ENCODE results near the gene DPAGT1.

DPAGT1 gene

DNA sequence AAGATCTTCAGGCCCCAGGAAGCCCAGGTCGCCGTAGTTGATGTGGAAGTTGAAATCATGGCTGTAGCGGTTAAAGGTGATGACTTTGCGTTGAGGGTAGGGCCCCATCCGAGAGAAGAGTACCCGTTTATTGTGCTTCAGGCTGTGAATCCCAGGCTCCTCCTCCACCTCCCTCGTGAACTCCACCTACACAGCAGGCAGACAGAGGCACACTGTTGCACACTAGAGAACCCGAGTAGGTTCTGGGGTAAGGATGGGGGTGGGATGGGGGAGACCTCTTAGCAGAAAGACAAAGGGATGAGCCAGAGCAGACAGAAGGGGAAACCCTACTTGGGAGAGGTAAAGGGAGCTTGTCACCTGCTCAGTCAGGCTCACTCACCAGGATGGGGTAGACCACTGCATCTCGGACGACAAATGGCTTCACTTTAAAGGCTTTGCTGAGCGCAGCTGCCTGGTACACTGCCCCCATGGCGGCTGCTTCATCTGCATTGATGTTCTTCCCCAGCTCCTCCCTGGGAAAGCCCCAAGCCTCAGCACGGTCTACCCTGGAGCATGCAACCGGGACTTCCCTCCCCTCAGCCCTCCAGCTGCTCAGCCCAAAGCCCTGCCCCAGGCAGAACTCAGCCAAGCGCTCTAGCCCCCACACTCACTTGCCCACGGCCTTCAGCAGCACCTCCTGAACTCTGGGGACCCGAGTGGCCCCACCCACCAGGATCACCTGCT is 50.1 kb downstream of the DPAGT1 start:
- no peak overlapping the region for H3K27ac ChIP-seq (ENCODE audit: extremely low read depth, low read depth, low read length)
- H3K9me3 ChIP-seq (ENCODE audit: control insufficient read depth, insufficient read depth, low read depth, low read length), result no peaks in the 10 kb centered on the region
- ChIA-PET POLR2A (interaction anchor here (0.6 to 1.3 kb wide), 2 partner anchors 33 to 35 kb away, joined by 4 read pairs; partner anchors contain the start of gene HMBS), CTCF (interaction anchor here (0.5 to 0.6 kb wide), 2 partner anchors 24 to 56 kb away, joined by 3 to 4 read pairs; no protein-coding TSS in a partner anchor)
- H3K36me3 ChIP-seq (ENCODE audit: control insufficient read depth in 2 of 2, insufficient read depth in 1 of 2, low read length in 2 of 2), result peaks cover 4 to 92% of the 10 kb centered on the region in 2 experiments; a peak in 2 of 3 replicates
- H3K4me3 ChIP-seq (ENCODE audit: low read depth, low read length), result no peak overlapping the region
- no peak for TF ChIP-seq KLF7 (tag by site-specific recombination; IDR thresholded peaks at IDR 0.05; ENCODE audit: borderline replicate concordance)
- 0 out of 2 replicates have a peak, but pooled peaks have one; percentile 15 for TF ChIP-seq ZFHX2 (tag by site-specific recombination; conservative IDR thresholded peaks at IDR 0.05)
- H3K4me1 ChIP-seq (ENCODE audit: control insufficient read depth, insufficient read depth, low read length), result no peaks in the 10 kb centered on the region

GRCh38 chr11:119049081-119049480 is 52.6 kb downstream of the DPAGT1 start:
- ChIA-PET POLR2A (interaction anchor here (0.6 kb wide), 1 partner anchor 28 kb away, joined by 8 read pairs; no protein-coding TSS in a partner anchor), CTCF (no interaction called here)
- peaks cover 4 to 97% of the 10 kb centered on the region in 2 experiments; a peak in 2 of 3 replicates for H3K36me3 ChIP-seq (ENCODE audit: control insufficient read depth in 2 of 2, insufficient read depth in 1 of 2, low read length in 2 of 2)
- no peak overlapping the region for H3K4me3 ChIP-seq (ENCODE audit: low read depth, low read length)
- H3K27ac ChIP-seq (ENCODE audit: extremely low read depth, low read depth, low read length), result no peak overlapping the region
- TF ChIP-seq ZNF423 (tag by site-specific recombination; IDR thresholded peaks at IDR 0.05), result no peak
- no peak for TF ChIP-seq ZNF629 (tag by site-specific recombination; IDR thresholded peaks at IDR 0.05)
- TF ChIP-seq ZBTB1 (tag by site-specific recombination; IDR thresholded peaks at IDR 0.05), result no peak
- no peak for TF ChIP-seq ZNF324 (tag by site-specific recombination; IDR thresholded peaks at IDR 0.05)
- TF ChIP-seq IKZF3 (tag by site-specific recombination; IDR thresholded peaks at IDR 0.05), result no peak
- TF ChIP-seq ZNF558 (tag by site-specific recombination; IDR thresholded peaks at IDR 0.05), result no peak
- TF ChIP-seq ZNF416 (tag by site-specific recombination; IDR thresholded peaks at IDR 0.05), result no peak
- TF ChIP-seq, protein P1, sequence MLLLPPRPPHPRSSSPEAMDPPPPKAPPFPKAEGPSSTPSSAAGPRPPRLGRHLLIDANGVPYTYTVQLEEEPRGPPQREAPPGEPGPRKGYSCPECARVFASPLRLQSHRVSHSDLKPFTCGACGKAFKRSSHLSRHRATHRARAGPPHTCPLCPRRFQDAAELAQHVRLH (tag by site-specific recombination; IDR thresholded peaks at IDR 0.05), result no peak
- no peak for TF ChIP-seq ZNF510 (tag by site-specific recombination; IDR thresholded peaks at IDR 0.05; ENCODE audit: insufficient replicate concordance)
- no peaks in the 10 kb centered on the region for H3K4me1 ChIP-seq (ENCODE audit: control insufficient read depth, insufficient read depth, low read length)
- H3K9me3 ChIP-seq (ENCODE audit: control insufficient read depth, insufficient read depth, low read depth, low read length), result no peaks in the 10 kb centered on the region

DNA sequence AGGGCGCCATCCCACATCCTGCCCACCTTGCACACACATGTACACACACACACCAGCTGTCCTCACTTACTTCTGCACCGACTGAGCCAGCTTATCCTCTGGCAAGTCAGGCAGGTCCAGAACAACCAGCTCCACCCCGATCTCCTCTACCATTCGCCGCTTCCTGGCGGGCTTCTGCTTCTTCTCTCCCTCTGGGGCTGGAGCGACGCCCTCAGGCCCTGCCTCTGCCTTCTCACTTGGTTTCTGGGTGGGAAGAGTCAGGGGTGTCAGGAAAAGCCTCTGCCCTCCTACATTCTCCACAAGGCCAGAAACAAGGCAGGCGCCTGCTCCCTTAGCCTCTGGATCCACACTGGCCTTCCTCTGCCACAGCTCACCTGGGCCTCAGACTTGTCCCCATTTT is 53.0 kb downstream of the DPAGT1 start:
- Histone ChIP-seq H3K4me3 (ENCODE audit: low read depth, low read length) (no peak overlapping the region), H3K27ac (ENCODE audit: extremely low read depth, low read depth, low read length) (no peak overlapping the region), H3K9me3 (ENCODE audit: control insufficient read depth, insufficient read depth, low read depth, low read length) (no peaks in the 10 kb centered on the region), H3K36me3 (ENCODE audit: control insufficient read depth in 2 of 2, insufficient read depth in 1 of 2, low read length in 2 of 2) (peaks cover under 1 to 93% of the 10 kb centered on the region in 2 experiments; a peak in 2 of 3 replicates), H3K4me1 (ENCODE audit: control insufficient read depth, insufficient read depth, low read length) (no peaks in the 10 kb centered on the region)
- POLR2A ChIA-PET, result interaction anchor here (1.0 kb wide), 1 partner anchor 22 kb away, joined by 3 read pairs; no protein-coding TSS in a partner anchor
- TF ChIP-seq BCL6B (tag by site-specific recombination; IDR thresholded peaks at IDR 0.05), result no peak
- no peak for TF ChIP-seq PRDM4 (tag by site-specific recombination; IDR thresholded peaks at IDR 0.05)
- TF ChIP-seq SP2 (tag by site-specific recombination; IDR thresholded peaks at IDR 0.05), result no peak
- no peak for TF ChIP-seq ZNF121 (tag by site-specific recombination; IDR thresholded peaks at IDR 0.05)
- no peak for TF ChIP-seq YY2 (tag by site-specific recombination; IDR thresholded peaks at IDR 0.05)
- TF ChIP-seq, protein P1 (tag by site-specific recombination; IDR thresholded peaks at IDR 0.05), result no peak
- no peak for TF ChIP-seq ZNF645 (tag by site-specific recombination; IDR thresholded peaks at IDR 0.05)
- TF ChIP-seq IKZF3 (tag by site-specific recombination; IDR thresholded peaks at IDR 0.05), result no peak
- no peak for TF ChIP-seq ZNF350 (tag by site-specific recombination; IDR thresholded peaks at IDR 0.05)
- no peak for TF ChIP-seq ZNF19 (tag by site-specific recombination; IDR thresholded peaks at IDR 0.05; ENCODE audit: low read depth)
- no peak for TF ChIP-seq ZSCAN30 (tag by site-specific recombination; IDR thresholded peaks at IDR 0.05)
- TF ChIP-seq ZNF112 (tag by site-specific recombination; IDR thresholded peaks at IDR 0.05), result no peak
- no peak for TF ChIP-seq ZNF114 (tag by site-specific recombination; IDR thresholded peaks at IDR 0.05)
- TF ChIP-seq ZNF157 (tag by site-specific recombination; IDR thresholded peaks at IDR 0.05), result no peak
- CTCF ChIA-PET, result interaction anchor here (0.8 kb wide), 1 partner anchor 289 kb away, joined by 4 read pairs; no protein-coding TSS in a partner anchor
